Parathyroid adenoma (tissue), 2 donors: ENCODE results near the gene DLGAP1.

ENCODE experiments used
- H2AFZ ChIP-seq: fragments of 300-600 bp; sonication (generic); one replicate; pipeline ENCODE4 v1.7.0; 2017; ENCODE audit warnings: antibody characterized with exemption, mild to moderate bottlenecking
- H3K27ac ChIP-seq: fragments of 300-600 bp; sonication (generic); one replicate; pipeline ENCODE4 v1.7.0; 2017
- H3K27me3 ChIP-seq: fragments of 300-600 bp; sonication (generic); one replicate; pipeline ENCODE4 v1.7.0; 2017; ENCODE audit warnings: low read length; ENCODE audit not compliant: control insufficient read depth, insufficient read depth
- H3K36me3 ChIP-seq: fragments of 300-600 bp; sonication (generic); one replicate; pipeline ENCODE4 v1.7.0; 2017; ENCODE audit warnings: low read length; ENCODE audit not compliant: control insufficient read depth, insufficient read depth
- H3K4me1 ChIP-seq: fragments of 300-600 bp; sonication (generic); one replicate; pipeline ENCODE4 v1.7.0; 2017; ENCODE audit warnings: control low read depth
- H3K4me2 ChIP-seq: fragments of 300-600 bp; sonication (generic); one replicate; pipeline ENCODE4 v1.7.0; 2017; ENCODE audit warnings: low read length
- H3K4me3 ChIP-seq: fragments of 300-600 bp; sonication (generic); one replicate; pipeline ENCODE4 v1.7.0; 2017; ENCODE audit warnings: low read depth, low read length
- H3K79me2 ChIP-seq: fragments of 300-600 bp; sonication (generic); one replicate; pipeline ENCODE4 v1.7.0; 2017; ENCODE audit warnings: control low read depth
- H3K9ac ChIP-seq: fragments of 300-600 bp; sonication (generic); one replicate; pipeline ENCODE4 v1.7.0; 2017; ENCODE audit warnings: mild to moderate bottlenecking
- H3K9me3 ChIP-seq: fragments of 300-600 bp; sonication (generic); one replicate; pipeline ENCODE4 v1.7.0; 2017; ENCODE audit warnings: low read length; ENCODE audit not compliant: control insufficient read depth
- TF ChIP-seq, protein P1 (sequence below): fragments of 300-600 bp; sonication (generic); IDR thresholded peaks from one replicate; pipeline ENCODE4 v1.7.0; 2017; ENCODE audit warnings: antibody characterized with exemption, mild to moderate bottlenecking
- donor health status: primary hyperparathyroidism.

Gene DLGAP1

GRCh38 chr18:3775996-3776395 lies 679.1 kb downstream of the DLGAP1 start:
- H3K27ac ChIP-seq, result no peak overlapping the region
- no peaks in the 10 kb centered on the region for H3K4me1 ChIP-seq
- H3K9me3 ChIP-seq, result no peaks in the 10 kb centered on the region
- H3K36me3 ChIP-seq, result no peaks in the 10 kb centered on the region
- no peak overlapping the region for H3K9ac ChIP-seq
- no peaks in the 10 kb centered on the region for H3K79me2 ChIP-seq
- no peak overlapping the region for H3K4me3 ChIP-seq
- no peak overlapping the region for H3K4me2 ChIP-seq
- TF ChIP-seq, protein P1, sequence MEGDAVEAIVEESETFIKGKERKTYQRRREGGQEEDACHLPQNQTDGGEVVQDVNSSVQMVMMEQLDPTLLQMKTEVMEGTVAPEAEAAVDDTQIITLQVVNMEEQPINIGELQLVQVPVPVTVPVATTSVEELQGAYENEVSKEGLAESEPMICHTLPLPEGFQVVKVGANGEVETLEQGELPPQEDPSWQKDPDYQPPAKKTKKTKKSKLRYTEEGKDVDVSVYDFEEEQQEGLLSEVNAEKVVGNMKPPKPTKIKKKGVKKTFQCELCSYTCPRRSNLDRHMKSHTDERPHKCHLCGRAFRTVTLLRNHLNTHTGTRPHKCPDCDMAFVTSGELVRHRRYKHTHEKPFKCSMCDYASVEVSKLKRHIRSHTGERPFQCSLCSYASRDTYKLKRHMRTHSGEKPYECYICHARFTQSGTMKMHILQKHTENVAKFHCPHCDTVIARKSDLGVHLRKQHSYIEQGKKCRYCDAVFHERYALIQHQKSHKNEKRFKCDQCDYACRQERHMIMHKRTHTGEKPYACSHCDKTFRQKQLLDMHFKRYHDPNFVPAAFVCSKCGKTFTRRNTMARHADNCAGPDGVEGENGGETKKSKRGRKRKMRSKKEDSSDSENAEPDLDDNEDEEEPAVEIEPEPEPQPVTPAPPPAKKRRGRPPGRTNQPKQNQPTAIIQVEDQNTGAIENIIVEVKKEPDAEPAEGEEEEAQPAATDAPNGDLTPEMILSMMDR, result no peak
- no peak overlapping the region for H2AFZ ChIP-seq
- no peaks in the 10 kb centered on the region for H3K27me3 ChIP-seq

DNA sequence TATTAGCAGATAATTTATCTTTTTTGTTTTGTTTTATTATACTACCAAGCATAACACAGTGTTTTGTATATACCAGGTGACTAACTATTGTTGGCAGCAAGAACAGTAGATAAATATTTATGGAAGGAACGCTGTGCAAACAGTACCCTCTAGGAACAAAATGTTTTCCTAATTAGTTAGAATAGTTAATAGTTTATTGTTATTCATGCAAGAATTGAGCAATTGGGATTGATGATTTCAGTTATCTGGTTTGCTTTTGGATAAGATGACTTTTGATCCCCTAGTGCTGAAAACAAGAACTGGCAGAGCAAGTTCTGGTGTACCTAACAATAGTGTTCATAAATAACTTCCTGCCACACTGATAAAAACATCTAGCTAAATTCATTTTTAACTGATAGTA lies 681.8 kb downstream of the DLGAP1 start:
- no peaks in the 10 kb centered on the region for H3K36me3 ChIP-seq
- no peaks in the 10 kb centered on the region for H3K79me2 ChIP-seq
- no peak overlapping the region for H2AFZ ChIP-seq
- H3K4me2 ChIP-seq, result no peak overlapping the region
- H3K4me3 ChIP-seq, result no peak overlapping the region
- H3K9me3 ChIP-seq, result no peaks in the 10 kb centered on the region
- TF ChIP-seq, protein P1, result no peak
- H3K27ac ChIP-seq, result no peak overlapping the region
- no peaks in the 10 kb centered on the region for H3K27me3 ChIP-seq
- no peaks in the 10 kb centered on the region for H3K4me1 ChIP-seq
- no peak overlapping the region for H3K9ac ChIP-seq

GRCh38 chr18:3771121-3771971 lies 683.8 kb downstream of the DLGAP1 start:
- Histone ChIP-seq H3K79me2 (no peaks in the 10 kb centered on the region), H3K9ac (no peak overlapping the region), H3K36me3 (no peaks in the 10 kb centered on the region), H3K9me3 (no peaks in the 10 kb centered on the region), H3K4me2 (peak overlapping the region; percentile 53), H3K4me1 (no peaks in the 10 kb centered on the region), H2AFZ (peak overlapping the region; percentile 65), H3K27me3 (no peaks in the 10 kb centered on the region), H3K4me3 (peak overlapping the region; percentile 49), H3K27ac (no peak overlapping the region)
- TF ChIP-seq, protein P1, result peak; percentile 88

DNA sequence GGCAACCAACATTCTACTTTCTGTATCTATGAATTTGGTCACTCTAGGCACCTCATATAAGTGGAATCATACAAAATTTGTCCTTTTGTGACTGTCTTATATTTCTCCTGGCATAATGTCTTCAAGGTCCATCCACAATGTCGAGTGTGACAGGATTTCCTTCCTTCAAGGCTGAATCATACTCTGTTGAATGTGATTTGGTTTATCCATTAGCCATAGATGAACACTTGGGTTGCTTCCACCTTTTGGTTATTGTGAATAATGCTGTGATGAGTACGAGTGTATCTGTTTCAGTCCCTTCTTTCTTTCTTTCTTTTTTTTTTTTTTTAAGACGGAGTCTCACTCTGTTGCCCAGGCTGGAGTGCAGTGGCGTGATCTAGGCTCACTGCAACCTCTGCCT lies 693.8 kb downstream of the DLGAP1 start:
- TF ChIP-seq, protein P1, result no peak
- Histone ChIP-seq H3K4me3 (no peak overlapping the region), H3K9me3 (no peaks in the 10 kb centered on the region), H3K79me2 (no peaks in the 10 kb centered on the region), H3K36me3 (no peaks in the 10 kb centered on the region), H2AFZ (no peak overlapping the region), H3K27me3 (no peaks in the 10 kb centered on the region), H3K4me1 (no peaks in the 10 kb centered on the region), H3K27ac (no peak overlapping the region), H3K4me2 (no peak overlapping the region), H3K9ac (no peak overlapping the region)

DNA sequence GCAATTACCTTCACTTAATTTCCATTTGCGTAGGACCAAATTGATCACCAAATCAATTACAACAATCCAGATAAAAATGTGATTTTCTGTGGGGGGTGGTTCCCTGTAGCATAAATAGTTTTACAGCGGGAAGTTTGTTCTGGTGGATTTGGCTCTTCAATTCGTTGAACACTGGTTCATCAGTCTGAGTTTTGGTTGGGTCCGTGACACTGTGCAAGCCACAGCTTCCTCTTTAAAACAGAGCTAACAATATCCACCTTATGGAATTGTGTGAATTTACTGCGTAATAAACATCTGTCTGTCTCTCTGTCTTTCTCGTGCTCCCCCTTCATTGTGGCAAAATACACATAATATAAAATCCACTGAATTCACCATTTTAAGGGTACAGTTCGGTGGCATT lies 694.4 kb downstream of the DLGAP1 start:
- H3K36me3 ChIP-seq, result no peaks in the 10 kb centered on the region
- no peaks in the 10 kb centered on the region for H3K27me3 ChIP-seq
- no peaks in the 10 kb centered on the region for H3K9me3 ChIP-seq
- H3K9ac ChIP-seq, result no peak overlapping the region
- H2AFZ ChIP-seq, result no peak overlapping the region
- TF ChIP-seq, protein P1, result no peak
- no peak overlapping the region for H3K27ac ChIP-seq
- no peak overlapping the region for H3K4me2 ChIP-seq
- H3K79me2 ChIP-seq, result no peaks in the 10 kb centered on the region
- no peaks in the 10 kb centered on the region for H3K4me1 ChIP-seq
- no peak overlapping the region for H3K4me3 ChIP-seq
